ENCODE data around the gene BRPF3.

GRCh38 chr6:36196113-36196879, at the start of gene BRPF3:
- TF ChIP-seq FOS (IDR thresholded peaks at IDR 0.05; ENCODE audit: borderline replicate concordance, insufficient read depth, low read length) (no peak), CTCF (IDR thresholded peaks at IDR 0.05; ENCODE audit: extremely low read depth in 1 of 2, insufficient read depth in 1 of 2, low read depth in 1 of 2, low read length in 2 of 2) (peak; percentile 46 to 50), MAX (IDR thresholded peaks at IDR 0.05; ENCODE audit: insufficient read depth, insufficient read length) (no peak), POLR2AphosphoS5 (IDR thresholded peaks at IDR 0.05; ENCODE audit: insufficient read depth, low read depth, low read length) (no peak), POLR2A (IDR thresholded peaks at IDR 0.05; ENCODE audit: low read depth, low read length) (no peak), MYC (IDR thresholded peaks at IDR 0.05; ENCODE audit: low read depth, low read length) (no peak)

All from endothelial cell of umbilical vein (primary cell).